ENCODE data around the gene GCGR. TPM values are rescaled to one million over a fixed set of nuclear protein-coding genes. Genes with fewer than 3 reads are reported as not detected.

The GCGR gene
- polyA plus RNA-seq, 1 of the 3 experiments (the other 2 are of a cell fraction): not detected

DNA sequence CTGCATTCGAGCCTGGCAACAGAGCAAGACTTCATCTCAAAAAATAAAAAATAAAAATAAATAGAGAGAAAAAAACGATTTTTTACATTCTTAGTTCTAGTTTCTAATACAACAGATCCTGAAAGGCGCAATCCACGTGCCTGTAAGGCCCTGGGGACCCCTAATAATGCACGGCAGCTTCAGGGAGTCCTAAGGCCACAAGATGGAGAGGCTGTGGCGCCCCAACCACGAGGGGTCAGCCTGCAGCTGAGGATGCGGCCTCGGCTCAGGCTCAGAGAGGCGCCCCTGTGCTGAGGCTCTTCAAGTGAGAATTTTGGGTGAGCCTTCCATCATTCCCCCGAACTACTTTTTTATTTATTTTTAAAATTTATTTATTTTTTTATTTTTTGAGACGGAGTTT, 45.5 kb downstream of the GCGR start (continued):
- TF ChIP-seq REST (IDR thresholded peaks at IDR 0.05; ENCODE audit: low read depth, low read length) (no peak), RXRA (IDR thresholded peaks at IDR 0.05; ENCODE audit: borderline replicate concordance, low read depth) (no peak), NFIC (IDR thresholded peaks at IDR 0.05; ENCODE audit: borderline replicate concordance) (no peak), USF2 (IDR thresholded peaks at IDR 0.05; ENCODE audit: borderline replicate concordance, low read depth, low read length) (no peak), NRF1 (IDR thresholded peaks at IDR 0.05; ENCODE audit: low read depth, low read length) (no peak), SMC3 (IDR thresholded peaks at IDR 0.05; ENCODE audit: low read depth, low read length) (no peak), CHD2 (IDR thresholded peaks at IDR 0.05; ENCODE audit: low read length, partially characterized antibody) (no peak), FOXJ3 (CRISPR knock-in tag; IDR thresholded peaks at IDR 0.05) (no peak), TCF12 (IDR thresholded peaks at IDR 0.05) (no peak)

GRCh38 chr17:81851423-81851822, 47.5 kb downstream of the GCGR start:
- Histone ChIP-seq H3F3A (replicated peaks; ENCODE audit: insufficient read depth) (peaks cover 32% of the 10 kb centered on the region), H3K27me3 (ENCODE audit: insufficient read depth) (no peaks in the 10 kb centered on the region), H3K27ac (ENCODE audit: low read depth in 2 of 2, low read length in 1 of 2) (no peak overlapping the region), H3K4me1 (ENCODE audit: control insufficient read depth in 1 of 2, insufficient read depth in 2 of 2, low read depth in 1 of 2, low read length in 1 of 2) (no peaks in the 10 kb centered on the region), H3K9ac (no peak overlapping the region), H3K36me3 (replicated peaks in 1 of 2; ENCODE audit: control insufficient read depth in 1 of 2, insufficient read depth in 2 of 2, low read length in 1 of 2) (peaks cover 54 to 81% of the 10 kb centered on the region in 2 experiments), H3K4me2 (no peak overlapping the region), H4K20me1 (ENCODE audit: insufficient read depth) (peaks cover 40% of the 10 kb centered on the region), H3K4me3 (ENCODE audit: low read depth in 2 of 2, low read length in 1 of 2) (no peak overlapping the region), H3K9me3 (no peaks in the 10 kb centered on the region), H2AFZ (ENCODE audit: low read depth) (no peak overlapping the region), H3K79me2 (ENCODE audit: insufficient read depth) (peaks cover 65% of the 10 kb centered on the region), H3K9me2 (no peaks in the 10 kb centered on the region)
- DNase-seq: no peak
- ChIA-PET CTCF (interaction anchor here (1.1 to 2.1 kb wide), 2 partner anchors 12 to 18 kb away, joined by 3 to 4 read pairs; no protein-coding TSS in a partner anchor), POLR2A (interaction anchor here (1.1 kb wide), 1 partner anchor 10 kb away, joined by 3 read pairs; no protein-coding TSS in a partner anchor)
- WGBS (ENCODE audit: low lambda C conversion rate): 91% methylated on average over 15 of the region's 16 CpGs
- TF ChIP-seq RXRA (IDR thresholded peaks at IDR 0.05; ENCODE audit: borderline replicate concordance, low read depth) (no peak), MEF2A (IDR thresholded peaks at IDR 0.05; ENCODE audit: borderline replicate concordance, low read depth) (no peak), FOSL2 (IDR thresholded peaks at IDR 0.05; ENCODE audit: borderline replicate concordance, low read depth) (no peak), ELF1 (IDR thresholded peaks at IDR 0.05) (no peak), TEAD4 (IDR thresholded peaks at IDR 0.05; ENCODE audit: borderline replicate concordance, insufficient read depth) (no peak), RCOR1 (IDR thresholded peaks at IDR 0.05; ENCODE audit: low read length) (no peak), ZBTB33 (IDR thresholded peaks at IDR 0.05; ENCODE audit: borderline replicate concordance, low read depth) (no peak), NFIC (IDR thresholded peaks at IDR 0.05; ENCODE audit: borderline replicate concordance) (no peak), YY1 (IDR thresholded peaks at IDR 0.05; ENCODE audit: low read depth) (no peak), NRF1 (IDR thresholded peaks at IDR 0.05; ENCODE audit: low read depth, low read length) (no peak), SMC3 (IDR thresholded peaks at IDR 0.05; ENCODE audit: low read depth, low read length) (no peak), CTCF (IDR thresholded peaks at IDR 0.05) (no peak), RFX5 (IDR thresholded peaks at IDR 0.05; ENCODE audit: low read length) (no peak), MXI1 (IDR thresholded peaks at IDR 0.05; ENCODE audit: low read depth, low read length) (no peak), GATA2 (CRISPR knock-in tag; IDR thresholded peaks at IDR 0.05) (no peak), SIN3A (IDR thresholded peaks at IDR 0.05; ENCODE audit: borderline replicate concordance, low read depth, low read length) (no peak), GABPA (IDR thresholded peaks at IDR 0.05; ENCODE audit: low read depth) (no peak), USF1 (IDR thresholded peaks at IDR 0.05; ENCODE audit: borderline replicate concordance, low read depth) (no peak)

Data from SK-N-SH (cell line).